HG02943 (cell line): ENCODE measurements around the gene CBR1.

Experiments
- ATAC-seq: cut with Tn5 transposase; IDR thresholded peaks from one replicate; pipeline ENCODE4 v1.9.1; 2021; ENCODE audit warnings: mild to moderate bottlenecking, low read depth, moderate library complexity; ENCODE audit not compliant: unreplicated experiment

Gene CBR1

GRCh38 chr21:36069713-36070583 is at the start of gene CBR1:
Gene CBR1, plus strand, starts transcription at chr21:36070024. Its CDS starts 92 bp downstream, at chr21:36070116.
- ATAC-seq = peak; percentile 96

- ATAC-seq = no peak
These were observed 48.5 kb upstream of the CBR1 start for GRCh38 chr21:36021251-36021837.

DNA sequence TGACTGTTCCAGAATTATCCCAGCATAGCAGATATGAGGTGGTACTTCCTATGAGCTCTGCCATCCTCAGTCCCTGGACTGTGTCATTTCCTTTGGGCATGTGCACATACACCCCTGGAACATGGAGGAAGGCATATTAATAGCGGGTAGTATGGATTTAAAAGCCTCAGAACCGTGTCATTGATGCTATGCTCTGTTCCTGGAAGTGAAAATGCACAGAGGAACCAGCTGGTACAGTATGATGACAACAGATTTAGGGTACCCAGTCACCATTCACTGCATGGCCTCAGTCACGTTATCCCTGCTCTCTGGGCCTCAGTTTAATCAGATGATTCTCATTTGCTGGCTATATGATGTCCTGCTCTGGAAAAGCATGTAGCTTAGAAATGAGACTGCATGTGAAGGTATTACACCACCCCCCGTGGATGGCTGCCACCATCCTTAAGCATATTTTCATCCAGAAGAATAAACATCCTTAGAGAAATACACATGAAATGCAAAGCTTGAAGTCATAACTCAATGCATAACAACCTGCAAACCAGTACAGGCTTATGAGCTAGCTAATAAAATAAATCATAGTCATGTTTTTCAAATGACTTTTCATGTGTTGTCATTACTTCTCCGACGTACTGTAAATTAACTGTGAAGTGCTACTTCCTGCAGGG is 47.3 kb upstream of the CBR1 start:
- no peak for ATAC-seq

DNA sequence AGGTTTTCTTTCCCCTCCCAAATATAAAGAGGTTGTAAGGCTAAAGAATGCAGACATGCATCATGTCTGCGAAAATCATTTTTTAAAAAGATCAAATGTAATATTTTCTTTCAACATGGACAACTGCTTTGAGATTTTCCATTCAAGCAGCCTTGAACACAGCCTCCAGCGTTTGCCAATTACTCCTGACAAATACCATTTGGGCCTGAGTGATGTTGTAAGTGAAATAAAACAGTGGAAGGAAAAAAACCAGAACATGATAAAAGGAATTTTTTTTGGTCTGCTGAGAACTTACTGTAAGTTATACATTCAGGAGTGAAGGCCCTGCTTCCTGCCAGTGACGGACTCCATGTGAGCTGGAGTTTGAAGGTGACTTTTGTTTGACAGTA is 46.7 kb upstream of the CBR1 start:
- no peak for ATAC-seq

DNA sequence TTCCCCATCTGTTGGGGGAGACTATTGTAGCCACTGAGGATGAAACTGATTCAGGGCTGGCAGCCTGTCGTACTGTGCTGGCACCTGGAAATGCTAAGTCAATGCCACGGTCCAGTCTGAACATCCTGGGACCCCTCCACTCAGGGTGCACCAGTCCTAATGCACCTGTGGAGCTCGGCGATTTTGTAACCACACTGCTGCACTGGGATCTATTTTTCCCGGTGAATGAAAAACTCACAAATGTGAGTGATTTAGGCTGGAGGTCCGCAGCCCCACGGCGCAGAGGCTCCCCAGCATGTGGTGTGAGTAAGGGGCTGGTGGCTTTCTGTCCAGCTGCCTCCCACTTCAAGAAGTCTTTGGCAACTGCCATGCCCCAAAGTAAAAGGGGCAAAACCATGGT is 45.0 kb upstream of the CBR1 start:
- no peak for ATAC-seq

- no peak for ATAC-seq
These were observed 42.5 kb upstream of the CBR1 start for GRCh38 chr21:36027347-36027746.

GRCh38 chr21:36028127-36029069 is 41.4 kb upstream of the CBR1 start:
- ATAC-seq = no peak

GRCh38 chr21:36029309-36029708 is 40.5 kb upstream of the CBR1 start:
- no peak for ATAC-seq

GRCh38 chr21:36030581-36031189 is 39.1 kb upstream of the CBR1 start:
- no peak for ATAC-seq

DNA sequence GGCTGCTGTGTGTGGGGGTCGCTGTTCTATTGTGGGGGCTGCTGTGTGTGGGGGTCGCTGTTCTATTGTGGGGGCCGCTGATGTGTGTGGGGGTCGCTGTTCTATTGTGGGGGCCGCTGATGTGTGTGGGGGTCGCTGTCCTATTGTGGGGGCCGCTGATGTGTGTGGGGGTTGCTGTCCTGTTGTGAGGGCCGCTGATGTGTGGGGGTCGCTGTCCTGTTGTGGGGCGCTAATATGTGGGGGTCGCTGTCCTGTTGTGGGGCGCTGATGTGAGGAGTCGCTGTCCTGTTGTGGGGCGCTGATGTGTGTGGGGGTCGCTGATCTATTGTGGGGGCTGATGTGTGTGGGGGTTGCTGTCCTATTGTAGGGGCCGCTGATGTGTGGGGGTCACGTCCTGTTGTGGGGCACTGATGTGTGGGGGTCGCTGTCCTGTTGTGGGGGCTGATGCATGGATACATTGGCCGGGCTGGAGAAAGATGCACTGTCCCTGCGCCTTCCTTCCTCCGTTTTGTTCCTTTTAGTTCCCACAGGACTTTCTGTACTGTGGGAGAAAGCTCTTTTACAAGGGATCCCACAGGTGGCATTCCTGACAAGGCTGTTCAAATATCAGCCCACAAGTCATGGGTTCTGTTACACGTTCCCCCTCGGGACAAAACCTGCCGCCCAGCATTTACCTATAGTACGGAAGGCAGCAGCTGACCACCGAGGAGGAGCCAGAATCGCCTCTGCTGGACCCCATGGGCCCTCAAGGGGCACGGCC is 37.0 kb upstream of the CBR1 start:
- ATAC-seq = no peak

DNA sequence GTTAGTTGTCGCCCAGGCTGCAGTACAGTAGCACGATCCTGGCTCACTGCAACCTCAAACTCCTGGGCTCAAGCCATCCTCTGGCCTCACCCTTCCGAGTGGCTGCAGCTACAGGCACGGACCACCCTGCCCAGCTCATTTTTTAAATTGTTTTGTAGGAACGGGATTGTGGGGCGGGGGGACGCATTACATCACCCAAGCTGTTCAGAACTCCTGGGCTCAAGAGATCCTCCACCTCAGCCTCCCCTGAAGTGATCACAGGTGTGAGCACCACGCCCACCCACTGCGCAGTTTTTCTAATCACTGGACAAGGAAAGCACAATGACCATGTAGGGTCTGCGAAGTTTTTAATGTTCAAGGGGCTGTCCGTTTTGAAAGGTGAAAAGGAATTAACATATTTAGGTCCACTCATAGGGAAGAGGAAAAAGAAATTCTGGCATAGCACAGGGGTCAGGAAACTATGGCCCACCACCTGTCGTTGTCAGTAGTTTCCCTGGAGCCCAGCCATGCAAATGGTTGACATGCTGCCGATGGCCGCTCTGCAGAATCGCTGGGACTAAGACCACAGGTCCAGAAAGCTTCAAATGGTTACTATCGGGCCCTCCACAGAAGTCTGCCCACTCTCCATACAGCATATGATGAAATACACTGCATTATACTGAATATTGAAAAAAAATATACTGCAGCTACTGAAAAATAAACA is 35.5 kb upstream of the CBR1 start:
- ATAC-seq = no peak

DNA sequence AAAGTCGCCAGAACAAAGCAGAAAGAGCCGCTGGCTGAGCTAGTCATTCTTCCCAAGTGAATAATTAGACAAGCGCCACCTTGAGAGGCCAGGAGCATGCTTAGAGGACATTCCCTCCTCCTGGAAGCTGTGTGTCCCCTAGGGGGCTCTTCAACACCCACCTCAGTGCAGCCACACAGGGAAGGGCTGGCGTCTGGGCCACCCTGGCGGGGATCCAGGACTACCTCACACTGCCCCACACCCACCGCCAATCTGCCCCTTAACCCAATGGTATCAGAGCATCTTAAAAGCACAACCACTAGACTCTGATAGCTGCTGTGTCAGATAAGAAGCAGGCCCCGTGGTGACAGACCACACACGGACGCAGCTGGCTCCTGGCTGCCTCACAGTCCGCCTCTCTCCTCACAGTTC is 34.4 kb upstream of the CBR1 start:
- ATAC-seq = no peak

DNA sequence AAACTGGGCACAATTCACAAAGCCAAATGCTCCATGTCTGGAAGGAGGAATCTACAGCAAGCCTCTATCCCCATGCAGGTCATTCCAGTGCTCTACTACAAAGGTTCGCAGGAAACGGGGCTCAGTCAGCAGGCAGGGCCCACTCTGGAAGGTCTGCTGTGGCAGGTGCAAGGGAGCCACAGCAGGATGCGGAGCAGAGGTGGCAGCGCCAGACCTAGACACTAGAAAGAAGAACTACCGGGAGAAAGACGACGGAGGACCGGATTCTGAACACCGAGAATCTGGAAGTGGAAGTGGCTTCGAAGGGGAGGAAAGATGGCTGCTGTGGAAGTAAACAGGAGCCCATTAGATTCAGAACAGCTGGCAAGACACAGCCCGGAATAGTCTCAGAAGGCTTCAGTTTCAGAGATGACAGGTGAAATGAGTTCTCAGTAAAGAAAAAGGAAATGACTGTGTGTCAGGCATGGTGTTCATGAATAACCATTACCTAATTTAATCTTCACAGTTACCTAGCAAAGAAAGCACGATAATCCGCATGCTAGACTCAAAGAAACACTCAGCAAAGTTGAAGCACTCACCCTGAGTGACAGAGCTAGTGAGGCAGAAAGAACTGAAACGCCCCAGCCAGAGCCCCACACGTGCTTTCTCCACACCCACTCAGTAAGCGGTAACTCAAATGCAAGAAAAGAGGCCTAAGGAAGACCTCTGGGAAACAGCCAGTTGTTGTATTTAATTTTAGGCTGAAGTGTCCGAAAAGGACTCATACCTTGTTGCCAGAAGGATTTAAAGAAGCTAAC is 30.9 kb upstream of the CBR1 start:
- no peak for ATAC-seq

DNA sequence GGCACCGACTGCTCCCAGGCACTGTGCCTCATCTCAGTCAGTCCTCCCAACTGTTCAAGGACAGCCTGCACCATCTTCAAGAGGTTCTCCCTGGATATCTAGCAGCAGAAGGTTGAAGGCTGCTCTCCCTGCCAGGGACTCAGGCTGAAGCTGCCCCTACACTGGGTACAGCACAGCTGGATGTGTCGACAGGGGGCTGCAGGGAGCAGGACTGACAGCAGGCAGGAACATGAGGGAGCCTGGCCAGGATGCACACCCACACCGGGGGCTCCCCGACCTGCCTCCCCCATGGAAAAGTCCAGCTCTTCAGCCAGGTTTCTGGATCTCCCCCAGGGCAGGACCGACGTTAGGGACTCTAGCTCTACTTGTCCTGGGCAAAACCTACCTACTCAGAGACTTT is 30.0 kb upstream of the CBR1 start:
- ATAC-seq = no peak

DNA sequence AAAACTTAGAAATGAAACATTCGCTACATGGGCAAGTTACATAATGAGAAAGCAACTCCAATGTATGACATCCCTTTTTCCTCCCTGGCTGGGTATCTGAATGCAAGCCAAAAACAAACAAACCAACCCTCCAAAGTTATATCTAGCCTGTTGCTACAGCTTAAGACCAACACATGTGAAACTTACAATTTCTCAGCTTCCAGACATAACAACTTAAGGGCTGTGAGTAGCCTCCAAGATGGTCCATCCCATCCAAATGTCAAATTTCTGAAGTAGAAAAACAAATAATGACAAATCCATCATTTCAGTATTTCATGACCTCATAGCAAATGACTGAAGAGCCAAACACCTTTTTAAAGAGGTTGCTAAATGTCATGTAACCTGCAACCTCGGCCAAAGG is 29.4 kb upstream of the CBR1 start:
- no peak for ATAC-seq

GRCh38 chr21:36041910-36042309 is 27.9 kb upstream of the CBR1 start:
- ATAC-seq = no peak

- no peak for ATAC-seq
These were observed 25.8 kb upstream of the CBR1 start for GRCh38 chr21:36044056-36044455.

DNA sequence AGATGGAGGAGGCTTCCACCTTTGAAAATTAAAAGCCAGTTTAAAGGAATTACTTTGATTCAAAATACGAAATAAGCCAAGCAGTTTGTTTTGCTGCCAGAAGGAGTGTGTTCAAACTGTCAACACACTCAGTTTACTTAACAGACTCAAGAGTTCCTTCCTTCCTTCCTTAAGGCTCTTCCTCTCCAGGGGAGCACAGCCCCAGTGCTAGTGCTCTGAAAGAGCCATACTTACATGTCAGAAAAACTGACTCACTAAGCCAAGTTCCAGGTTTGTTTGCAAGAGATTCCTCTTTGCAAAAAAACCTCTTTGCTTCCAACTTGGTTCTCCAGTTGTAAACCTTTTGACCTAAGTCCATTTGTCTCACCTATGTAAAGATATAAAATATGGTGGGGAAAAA is 23.8 kb upstream of the CBR1 start:
- ATAC-seq = no peak
